ELF-1 (cell line): ENCODE data around the gene SUPT3H.
"Not testable (repeated sequence)": the region's sequence is repeated elsewhere in the genome, so short reads cannot be mapped to it uniquely, and the experiment has no call there.

ENCODE experiments used
- DNase-seq: peaks from one replicate; pipeline ENCODE4 v3.0.0-alpha.2; 2016; ENCODE audit warnings: low read depth, low spot score

SUPT3H gene

GRCh38 chr6:44900358-44900757 lies 477.4 kb downstream of the SUPT3H start:
- not testable (repeated sequence) for DNase-seq

- no peak for DNase-seq
Measured at GRCh38 chr6:44898296-44898930, 479.3 kb downstream of the SUPT3H start.

GRCh38 chr6:44897316-44897715 lies 480.4 kb downstream of the SUPT3H start:
- no peak for DNase-seq

- DNase-seq: no peak
Measured at GRCh38 chr6:44896701-44897100, 481.0 kb downstream of the SUPT3H start.

GRCh38 chr6:44892579-44892978 lies 485.2 kb downstream of the SUPT3H start:
- no peak for DNase-seq

GRCh38 chr6:44879071-44879470 lies 498.7 kb downstream of the SUPT3H start:
- not testable (repeated sequence) for DNase-seq

- not testable (repeated sequence) for DNase-seq
Measured at GRCh38 chr6:44876638-44877037, 501.1 kb downstream of the SUPT3H start.

GRCh38 chr6:44869321-44869897 lies 508.3 kb downstream of the SUPT3H start:
- DNase-seq: no peak

- no peak for DNase-seq
Measured at GRCh38 chr6:44868910-44869309, 508.8 kb downstream of the SUPT3H start.

- DNase-seq: no peak
Measured at GRCh38 chr6:44868335-44868668, 509.4 kb downstream of the SUPT3H start.

GRCh38 chr6:44867571-44868334 lies 510.0 kb downstream of the SUPT3H start:
- DNase-seq: no peak

GRCh38 chr6:44865184-44865583 lies 512.5 kb downstream of the SUPT3H start:
- DNase-seq: not testable (repeated sequence)

- no peak for DNase-seq
Measured at GRCh38 chr6:44859901-44860410, 517.8 kb downstream of the SUPT3H start.

GRCh38 chr6:44858998-44859397 lies 518.7 kb downstream of the SUPT3H start:
- DNase-seq: no peak

GRCh38 chr6:44856479-44856878 lies 521.3 kb downstream of the SUPT3H start:
- DNase-seq: no peak

- no peak for DNase-seq
Measured at GRCh38 chr6:44855562-44856411, 521.9 kb downstream of the SUPT3H start.

- DNase-seq: no peak
Measured at GRCh38 chr6:44854712-44855443, 522.9 kb downstream of the SUPT3H start.

GRCh38 chr6:44851176-44851575 lies 526.6 kb downstream of the SUPT3H start:
- DNase-seq: no peak

- no peak for DNase-seq
Measured at GRCh38 chr6:44850312-44850711, 527.4 kb downstream of the SUPT3H start.

GRCh38 chr6:44849806-44850205 lies 527.9 kb downstream of the SUPT3H start:
- DNase-seq: no peak

- DNase-seq: no peak
Measured at GRCh38 chr6:44843734-44844133, 534.0 kb downstream of the SUPT3H start.
